CD4-positive, alpha-beta T cell treated with Interleukin-21 for 1 hour (primary cell): ENCODE results near the gene EHD4.
A peak's percentile ranks its signal among the peaks of the same experiment; 100 is the strongest.

ENCODE experiments used
- DNase-seq: peaks from one replicate; pipeline ENCODE4 v3.0.0-alpha.2; 2020

Gene EHD4

GRCh38 chr15:41933771-41934170, 38.6 kb downstream of the EHD4 start:
- peak; percentile 9 for DNase-seq

- DNase-seq = no peak
Observed at GRCh38 chr15:41933326-41933725, 39.0 kb downstream of the EHD4 start.

GRCh38 chr15:41932511-41933289, 39.7 kb downstream of the EHD4 start:
- DNase-seq = no peak

GRCh38 chr15:41932101-41932500, 40.3 kb downstream of the EHD4 start:
- DNase-seq = no peak

- no peak for DNase-seq
Observed at GRCh38 chr15:41930867-41931222, 41.5 kb downstream of the EHD4 start.

GRCh38 chr15:41930221-41930866, 42.0 kb downstream of the EHD4 start:
- no peak for DNase-seq

- no peak for DNase-seq
Observed at GRCh38 chr15:41928637-41929620, 43.4 kb downstream of the EHD4 start.

- DNase-seq = no peak
Observed at GRCh38 chr15:41928100-41928499, 44.3 kb downstream of the EHD4 start.

GRCh38 chr15:41927536-41927935, 44.8 kb downstream of the EHD4 start:
- DNase-seq = no peak

- DNase-seq = peak; percentile 21
Observed at GRCh38 chr15:41926185-41927056, 45.9 kb downstream of the EHD4 start.

GRCh38 chr15:41925086-41925608, 47.2 kb downstream of the EHD4 start:
- no peak for DNase-seq

GRCh38 chr15:41923401-41923997, 48.9 kb downstream of the EHD4 start:
- no peak for DNase-seq

GRCh38 chr15:41922353-41922752, 50.0 kb downstream of the EHD4 start:
- DNase-seq = no peak

GRCh38 chr15:41921639-41922038, 50.7 kb downstream of the EHD4 start:
- DNase-seq = no peak

- DNase-seq = no peak
Observed at GRCh38 chr15:41921167-41921566, 51.2 kb downstream of the EHD4 start.

- DNase-seq = no peak
Observed at GRCh38 chr15:41919954-41920538, 52.3 kb downstream of the EHD4 start.

GRCh38 chr15:41919201-41919820, 53.0 kb downstream of the EHD4 start:
- no peak for DNase-seq

- DNase-seq = no peak
Observed at GRCh38 chr15:41918506-41919126, 53.7 kb downstream of the EHD4 start.

GRCh38 chr15:41917767-41918430, 54.5 kb downstream of the EHD4 start:
- no peak for DNase-seq
